IPS DF 19.7 (cell line): ENCODE results near the gene NKAIN2.
"Not testable (repeated sequence)": the region's sequence is repeated elsewhere in the genome, so short reads cannot be mapped to it uniquely, and the experiment has no call there.

Experiments used
- DNase-seq: peaks from one replicate; pipeline ENCODE4 v3.0.0-alpha.2; 2013; ENCODE audit warnings: low read depth, low spot score

Gene NKAIN2

DNA sequence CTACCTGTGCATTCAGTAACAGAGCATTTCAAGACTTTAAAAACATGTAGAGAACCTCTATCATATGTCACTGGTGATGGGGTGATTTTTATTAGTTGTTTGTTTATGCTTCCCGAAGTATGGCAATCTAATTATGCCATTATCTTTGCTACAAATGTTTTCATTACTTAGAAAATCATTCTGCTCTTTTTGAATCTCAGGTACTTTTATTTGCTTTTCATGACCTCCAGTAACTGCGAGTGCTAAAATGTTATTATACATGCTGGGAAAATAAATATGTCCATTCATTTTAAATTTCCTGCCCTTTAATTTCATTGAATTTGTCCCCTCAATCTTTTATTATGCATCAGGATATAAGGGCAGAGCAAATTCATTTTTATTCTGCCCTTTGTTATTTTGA, 515.7 kb downstream of the NKAIN2 start:
- no peak for DNase-seq

DNA sequence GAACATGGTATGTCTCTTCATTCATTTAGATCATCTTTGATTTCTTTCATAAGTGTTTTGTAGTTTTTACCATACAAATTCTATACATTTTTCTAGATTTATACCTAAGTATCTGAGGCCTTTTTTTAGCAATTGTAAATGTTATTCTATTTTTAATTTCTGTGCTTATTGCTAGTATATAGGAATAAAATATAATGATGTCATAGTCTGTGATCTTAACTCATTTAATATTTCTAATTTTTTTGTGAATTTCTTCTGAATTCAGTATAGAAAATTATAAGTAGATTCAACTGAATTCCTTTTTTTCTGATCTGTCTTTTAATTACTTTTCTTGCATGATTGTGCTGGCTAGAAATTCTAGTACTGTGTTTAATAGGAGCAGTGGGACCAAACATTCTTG, 520.6 kb downstream of the NKAIN2 start:
- DNase-seq, result no peak

DNA sequence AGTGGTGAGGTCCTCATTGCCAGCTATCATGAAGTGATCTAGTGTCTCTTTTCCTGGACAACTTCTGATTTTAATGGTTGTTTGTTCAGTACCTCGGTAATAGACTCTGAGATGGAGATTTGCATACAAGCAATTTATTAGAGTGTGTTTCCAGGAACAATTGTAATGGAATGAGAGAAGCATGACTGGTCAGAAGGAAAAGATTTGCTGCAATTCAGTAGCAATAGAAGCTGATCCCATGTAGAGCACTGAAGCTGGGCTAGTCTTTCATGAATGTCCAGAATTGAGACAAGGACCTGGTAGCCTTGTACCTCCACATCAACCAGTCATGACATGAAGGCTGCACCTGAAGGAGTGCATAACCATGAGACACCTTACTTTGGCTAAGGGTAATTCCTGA, 526.5 kb downstream of the NKAIN2 start:
- DNase-seq, result no peak

DNA sequence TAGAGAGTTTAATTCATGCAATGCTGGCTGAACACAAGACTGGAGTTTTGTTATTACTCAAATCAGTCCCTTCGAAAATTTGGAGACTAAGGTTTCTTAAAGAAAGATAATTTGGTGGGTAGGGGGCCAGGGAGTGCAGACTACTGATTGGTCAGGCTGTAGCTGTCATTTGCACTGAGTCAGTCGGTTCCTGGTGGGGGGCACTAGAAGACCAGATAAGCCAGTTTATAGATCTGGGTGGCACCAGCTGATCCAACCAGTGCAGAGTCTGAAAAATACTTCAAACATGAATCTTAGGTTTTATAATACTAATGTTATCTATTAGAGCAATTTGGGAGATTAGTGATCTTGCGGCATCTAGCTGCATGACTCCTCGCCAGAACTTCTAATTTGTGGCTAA, 530.7 kb downstream of the NKAIN2 start:
- no peak for DNase-seq

DNA sequence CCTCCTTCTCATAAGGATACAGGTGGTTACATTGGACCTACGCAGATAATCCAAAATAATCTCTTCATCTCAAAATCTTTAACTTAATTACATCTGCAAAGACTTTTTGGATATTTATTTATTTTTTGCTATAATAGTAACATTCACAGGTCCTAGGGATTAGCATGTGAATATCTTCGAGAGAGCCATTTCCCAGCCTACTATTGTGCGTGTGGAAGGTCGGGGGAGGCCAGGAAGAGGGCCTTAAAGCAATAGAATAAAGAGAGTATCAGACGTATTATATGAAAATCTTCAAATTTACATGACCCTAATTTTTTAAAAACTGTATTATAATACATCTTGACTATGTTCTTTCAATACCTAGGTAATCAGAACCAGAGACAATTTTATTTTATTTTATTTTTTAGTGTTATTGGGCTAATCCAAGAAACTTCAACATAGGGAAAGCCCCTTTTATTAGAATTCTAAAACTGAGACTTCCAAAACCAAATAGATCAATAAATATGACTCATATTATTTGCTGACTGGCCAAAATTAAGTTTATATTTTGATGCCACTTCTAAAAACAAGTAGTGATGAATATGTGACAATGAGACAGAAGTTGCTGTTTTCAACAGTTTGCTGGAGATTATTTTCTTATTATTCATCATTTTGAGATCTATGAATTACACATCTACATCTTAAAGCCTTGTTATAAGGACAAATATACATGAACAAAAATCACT, 536.1 kb downstream of the NKAIN2 start:
- DNase-seq, result no peak

DNA sequence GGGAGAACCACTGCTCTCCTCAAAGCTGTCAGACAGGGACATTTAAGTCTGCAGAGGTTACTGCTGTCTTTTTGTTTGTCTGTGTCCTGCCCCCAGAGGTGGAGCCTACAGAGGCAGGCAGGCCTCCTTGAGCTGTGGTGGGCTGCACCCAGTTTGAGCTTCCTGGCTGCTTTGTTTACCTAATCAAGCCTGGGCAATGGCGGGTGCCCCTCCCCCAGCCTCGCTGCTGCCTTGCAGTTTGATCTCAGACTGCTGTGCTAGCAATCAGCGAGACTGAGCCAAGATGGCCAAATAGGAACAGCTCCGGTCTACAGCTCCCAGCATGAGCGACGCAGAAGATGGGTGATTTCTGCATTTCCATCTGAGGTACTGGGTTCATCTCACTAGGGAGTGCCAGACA, 544.7 kb downstream of the NKAIN2 start:
- DNase-seq, result not testable (repeated sequence)

DNA sequence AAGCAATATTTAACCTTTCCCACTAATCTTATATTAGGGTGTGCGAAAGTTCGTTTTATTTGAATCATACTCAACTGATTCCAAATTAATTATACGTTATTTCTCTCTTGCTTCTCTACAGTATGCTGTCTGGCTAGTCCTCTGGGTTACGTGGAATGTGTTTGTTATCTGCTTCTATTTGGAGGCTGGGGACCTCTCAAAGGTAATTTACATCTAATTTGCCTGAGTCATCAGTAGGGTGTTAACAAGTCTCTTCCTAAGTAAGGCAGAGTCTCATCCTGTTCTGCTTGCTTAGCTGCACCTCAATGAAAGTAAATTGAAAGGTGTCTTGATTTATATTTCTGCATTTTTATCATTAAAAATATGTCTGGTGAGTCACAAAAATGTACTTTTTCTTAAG, 551.5 kb downstream of the NKAIN2 start:
- no peak for DNase-seq

DNA sequence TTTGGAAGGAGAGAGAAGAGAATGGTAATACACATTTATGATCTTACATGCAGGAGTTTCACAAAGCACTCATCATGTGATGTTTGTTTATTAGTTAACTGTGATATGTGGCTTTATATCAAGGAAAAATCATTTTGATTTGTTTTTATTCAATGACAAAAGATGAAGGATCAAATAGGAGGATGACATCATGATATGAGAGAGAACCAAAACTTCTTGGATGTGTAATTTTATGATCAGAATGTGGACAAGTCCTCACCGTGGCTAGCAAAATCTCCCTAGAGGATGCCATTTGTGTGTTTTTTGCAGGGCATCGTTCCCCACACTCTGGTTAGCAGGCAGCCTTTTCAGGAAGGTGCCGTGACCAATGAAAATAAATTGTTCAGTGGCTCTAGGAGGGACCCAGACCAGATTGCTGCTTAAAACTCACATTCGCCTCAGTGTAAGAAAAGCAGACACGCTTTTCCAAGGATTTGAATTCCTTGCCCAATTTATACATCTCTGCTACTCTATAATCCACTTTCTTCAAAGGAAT, 552.7 kb downstream of the NKAIN2 start:
- DNase-seq, result no peak

DNA sequence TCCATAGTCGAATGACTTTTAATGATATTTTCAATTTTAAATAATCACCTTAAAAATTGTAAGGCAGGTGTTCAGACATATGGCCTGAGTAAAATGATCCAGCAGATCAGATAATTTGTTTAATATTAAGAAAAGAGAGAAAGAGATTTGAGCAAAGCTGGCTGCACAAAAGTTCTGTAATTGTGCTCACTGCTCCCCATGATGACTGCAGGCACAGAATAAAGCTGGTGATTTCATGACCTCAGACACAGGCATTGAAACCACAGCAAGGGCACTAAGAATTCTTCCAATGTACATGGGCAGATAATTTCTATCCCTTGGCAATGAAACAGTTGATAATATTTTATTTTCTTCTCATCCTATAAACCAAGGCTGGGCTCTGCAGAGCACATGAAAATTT, 553.1 kb downstream of the NKAIN2 start:
- no peak for DNase-seq

DNA sequence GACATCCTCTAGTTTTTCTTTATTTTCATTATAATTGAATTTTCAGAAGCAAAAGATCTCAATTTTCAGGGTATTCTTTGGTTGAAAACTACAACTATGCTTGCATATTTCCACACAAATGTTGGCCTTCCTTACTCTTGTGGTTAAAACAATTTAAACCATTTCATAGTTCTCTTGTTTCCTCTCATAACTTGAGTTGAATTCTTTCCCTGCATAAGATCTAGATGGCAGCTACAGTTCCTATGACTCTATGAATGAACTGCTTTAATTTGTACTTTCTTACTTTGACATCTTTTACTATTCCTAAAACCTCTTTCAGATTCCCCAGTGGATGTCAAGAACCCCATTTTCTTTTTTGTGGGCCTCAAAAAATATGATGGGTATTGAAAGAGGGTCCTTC, 564.5 kb downstream of the NKAIN2 start:
- no peak for DNase-seq

DNA sequence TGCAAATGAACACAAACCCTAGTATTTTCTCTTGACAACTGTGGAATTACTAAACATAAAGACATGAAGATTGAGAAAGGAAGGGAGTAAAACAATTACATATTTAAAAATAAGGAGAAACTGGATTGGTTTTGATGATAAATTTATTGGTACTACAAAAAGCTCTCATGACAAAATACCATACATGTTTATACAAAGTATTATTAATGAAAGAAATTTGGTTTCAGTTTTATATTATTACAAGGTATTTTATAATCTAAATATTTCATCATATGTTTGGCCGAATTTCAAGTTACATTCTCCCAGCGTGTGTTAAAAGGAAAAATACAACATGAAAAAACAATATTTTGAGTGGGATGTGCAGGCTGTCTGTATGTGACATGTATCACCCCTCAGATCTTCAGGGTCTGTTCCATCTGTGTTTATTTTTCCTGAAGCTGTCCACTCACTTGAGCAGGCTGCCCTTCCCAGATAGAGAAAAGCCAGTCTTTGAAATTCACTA, 568.4 kb downstream of the NKAIN2 start:
- DNase-seq, result no peak

DNA sequence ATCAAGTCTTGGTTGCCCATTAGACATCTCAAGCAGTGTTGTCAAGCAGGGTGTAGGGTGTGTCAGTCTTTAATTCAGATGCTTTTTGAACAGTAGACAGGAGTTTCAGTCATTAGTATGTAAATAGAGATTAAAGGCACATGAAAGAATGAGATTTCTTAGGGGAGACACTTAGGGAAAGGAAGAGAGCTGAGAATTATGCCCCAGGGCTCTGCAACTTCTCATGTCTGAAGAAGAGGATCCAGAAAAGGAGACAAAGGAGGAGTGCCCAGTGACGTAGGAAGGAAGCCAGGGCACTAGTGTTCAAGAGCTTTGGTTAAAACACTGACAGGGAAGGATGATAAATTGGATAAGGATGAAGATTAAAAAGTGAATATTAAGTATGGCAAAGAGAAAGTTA, 569.7 kb downstream of the NKAIN2 start:
- no peak for DNase-seq

DNA sequence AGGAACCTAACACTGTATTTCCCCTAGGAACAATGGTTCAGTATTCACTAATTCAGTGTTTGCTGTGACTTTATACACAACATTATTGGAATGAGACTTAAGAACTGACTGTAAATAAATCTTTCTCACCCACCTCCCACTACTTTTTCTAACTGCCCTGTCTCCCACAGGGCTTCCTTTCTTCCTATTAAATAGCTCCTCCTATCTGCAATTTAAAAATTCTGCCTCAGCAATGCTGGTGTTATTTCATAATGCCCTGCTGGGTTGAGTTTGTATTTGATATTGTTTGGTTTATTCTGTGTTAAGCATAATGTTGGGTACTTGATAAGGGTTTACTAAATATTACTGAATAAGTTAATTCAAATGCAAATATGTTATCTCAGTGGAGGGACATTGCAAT, 585.5 kb downstream of the NKAIN2 start:
- no peak for DNase-seq

DNA sequence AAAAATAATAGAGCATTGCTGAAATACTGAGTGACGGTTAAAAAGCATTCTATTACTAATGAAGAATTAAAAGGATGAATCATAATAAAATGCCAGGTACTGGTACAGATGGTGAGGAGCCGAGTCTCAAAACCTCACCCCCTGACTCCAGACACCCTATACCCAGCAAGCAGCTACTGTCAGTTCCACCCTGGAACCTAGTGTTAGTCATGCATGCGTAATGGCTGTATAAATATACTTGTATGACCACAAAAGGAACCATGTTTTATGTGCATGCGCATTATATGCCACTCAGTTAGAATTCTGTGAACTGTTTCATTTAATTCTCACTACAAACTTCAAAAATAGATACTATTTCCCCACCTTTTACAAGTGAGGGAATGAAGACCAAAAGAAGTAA, 589.9 kb downstream of the NKAIN2 start:
- no peak for DNase-seq

DNA sequence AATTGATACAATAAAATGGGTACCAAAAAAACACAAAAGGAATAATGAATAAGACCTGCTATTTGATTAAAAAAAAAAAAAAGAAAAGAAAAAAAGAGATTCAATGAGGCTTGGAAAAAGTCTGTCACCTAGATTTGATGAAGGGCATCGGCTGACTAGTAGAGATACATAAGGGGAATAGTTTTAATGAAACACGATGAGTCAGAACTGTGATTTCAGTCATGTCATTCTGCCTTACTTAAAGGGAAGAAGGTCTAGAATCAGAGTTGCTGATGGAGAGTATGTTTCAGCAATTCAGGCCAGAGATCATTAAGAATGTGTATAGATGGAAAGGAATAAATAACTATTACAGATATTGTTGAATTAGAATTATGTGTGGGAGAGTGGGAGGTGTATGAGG, 592.7 kb downstream of the NKAIN2 start:
- no peak for DNase-seq

DNA sequence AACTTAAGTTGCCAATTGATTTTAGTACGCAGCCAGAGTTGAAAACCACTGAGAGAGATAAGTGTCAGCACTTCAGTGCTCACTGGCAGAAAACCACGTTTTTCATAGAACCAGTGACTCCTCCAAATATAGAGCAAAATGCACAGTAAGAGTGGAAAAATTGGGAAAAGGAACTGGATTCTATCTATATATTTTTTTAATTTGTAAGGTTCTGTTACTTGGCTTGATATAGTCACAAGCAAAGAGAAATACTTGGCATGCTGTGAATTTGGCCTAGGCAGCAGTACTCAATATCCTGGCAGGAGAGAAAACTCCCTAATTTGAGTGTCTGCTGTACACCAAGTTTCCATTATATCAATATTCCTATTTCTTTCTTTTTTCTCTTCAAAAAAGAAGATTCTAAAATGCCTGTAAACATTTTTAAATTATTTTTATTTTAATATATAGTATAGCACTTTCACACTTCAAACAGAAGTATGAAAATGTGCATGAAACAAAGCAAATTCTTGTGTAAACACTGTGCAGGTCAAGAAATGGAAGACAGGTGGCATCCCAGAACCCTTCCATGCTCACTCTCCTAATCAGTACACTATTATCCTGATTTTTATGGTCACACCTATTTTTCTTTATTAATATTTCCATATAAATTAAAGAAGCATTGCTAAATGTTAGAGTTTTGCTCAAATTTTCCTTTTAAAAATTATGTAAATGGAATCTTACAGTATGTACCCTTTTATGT, 596.8 kb downstream of the NKAIN2 start:
- no peak for DNase-seq

DNA sequence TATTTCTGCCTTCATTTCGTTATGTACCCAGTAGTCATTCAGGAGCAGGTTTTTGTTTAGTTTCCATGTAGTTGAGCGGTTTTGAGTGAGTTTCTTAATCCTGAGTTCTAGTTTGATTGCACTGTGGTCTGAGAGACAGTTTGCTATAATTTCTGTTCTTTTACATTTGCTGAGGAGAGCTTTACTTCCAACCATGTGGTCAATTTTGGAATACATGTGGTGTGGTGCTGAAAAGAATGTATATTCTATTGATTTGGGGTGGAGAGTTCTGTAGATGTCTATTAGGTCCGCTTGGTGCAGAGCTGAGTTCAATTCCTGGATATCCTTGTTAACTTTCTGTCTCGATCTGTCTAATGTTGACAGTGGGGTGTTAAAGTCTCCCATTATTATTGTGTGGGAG, 606.8 kb downstream of the NKAIN2 start:
- not testable (repeated sequence) for DNase-seq

DNA sequence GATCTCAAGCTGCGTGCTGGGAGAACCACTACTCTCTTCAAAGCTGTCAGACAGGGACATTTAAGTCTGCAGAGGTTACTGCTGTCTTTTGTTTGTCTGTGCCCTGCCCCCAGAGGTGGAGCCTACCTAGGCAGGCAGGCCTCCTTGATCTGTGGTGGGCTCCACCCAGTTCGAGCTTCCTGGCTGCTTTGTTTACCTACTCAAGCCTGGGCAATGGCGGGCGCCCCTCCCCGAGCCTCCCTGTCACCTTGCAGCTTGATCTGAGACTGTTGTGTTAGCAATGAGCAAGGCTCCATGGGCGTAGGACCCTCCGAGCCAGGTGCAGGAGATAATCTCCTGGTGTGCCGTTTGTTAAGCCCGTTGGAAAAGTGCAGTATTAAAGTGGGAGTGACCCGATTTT, 609.0 kb downstream of the NKAIN2 start:
- DNase-seq, result not testable (repeated sequence)

DNA sequence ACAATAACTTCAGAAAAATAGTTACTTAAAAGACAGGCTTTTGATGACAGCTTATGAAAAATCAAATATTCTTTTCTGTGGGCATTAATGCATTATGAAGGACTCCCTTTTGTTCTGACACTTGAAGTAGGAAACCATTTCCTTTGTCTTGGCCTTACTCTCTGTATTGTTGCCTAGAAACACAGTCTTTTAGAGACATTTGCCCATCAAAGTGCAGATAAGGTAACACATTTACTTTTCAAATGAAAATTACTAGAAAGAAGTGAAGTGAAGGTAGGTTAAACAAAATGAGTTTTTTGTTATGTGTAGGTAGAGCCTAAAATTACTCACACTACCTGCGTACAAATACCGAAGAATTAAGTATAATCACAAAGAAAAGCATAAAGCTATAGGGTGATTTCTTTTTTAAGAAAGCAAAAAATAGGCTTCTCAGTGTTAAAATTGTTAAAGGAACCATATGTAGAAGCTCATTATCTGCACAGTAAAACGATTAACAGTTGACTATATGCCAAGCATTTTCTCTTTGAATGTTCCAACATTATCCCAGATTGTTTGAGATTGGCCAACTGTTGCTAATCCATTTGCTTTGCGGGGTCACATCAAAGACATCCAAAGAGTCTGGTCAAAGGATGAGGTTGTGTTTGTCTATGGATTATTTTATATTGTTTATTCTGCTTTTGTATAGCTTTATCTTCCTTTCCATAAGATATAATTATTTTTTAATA, 616.6 kb downstream of the NKAIN2 start:
- no peak for DNase-seq

DNA sequence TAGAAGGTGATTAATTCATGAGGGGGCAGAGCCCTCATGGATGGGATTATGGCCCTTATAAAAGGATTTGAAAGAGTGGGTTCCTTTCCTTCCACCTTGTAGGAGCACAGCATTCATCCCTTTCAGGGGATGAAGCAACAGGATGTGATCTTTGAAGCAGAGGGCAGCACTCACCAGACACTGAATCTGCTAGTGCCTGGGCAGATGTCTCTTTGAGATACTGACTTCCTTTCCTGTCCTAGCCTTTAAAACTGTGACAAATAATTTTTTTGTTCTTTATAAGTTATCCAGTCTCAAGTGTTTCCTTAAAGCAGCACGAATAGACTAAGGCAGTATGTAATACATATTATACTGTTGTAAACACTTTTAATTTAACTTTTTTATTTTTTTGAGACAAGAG, 620.0 kb downstream of the NKAIN2 start:
- no peak for DNase-seq

DNA sequence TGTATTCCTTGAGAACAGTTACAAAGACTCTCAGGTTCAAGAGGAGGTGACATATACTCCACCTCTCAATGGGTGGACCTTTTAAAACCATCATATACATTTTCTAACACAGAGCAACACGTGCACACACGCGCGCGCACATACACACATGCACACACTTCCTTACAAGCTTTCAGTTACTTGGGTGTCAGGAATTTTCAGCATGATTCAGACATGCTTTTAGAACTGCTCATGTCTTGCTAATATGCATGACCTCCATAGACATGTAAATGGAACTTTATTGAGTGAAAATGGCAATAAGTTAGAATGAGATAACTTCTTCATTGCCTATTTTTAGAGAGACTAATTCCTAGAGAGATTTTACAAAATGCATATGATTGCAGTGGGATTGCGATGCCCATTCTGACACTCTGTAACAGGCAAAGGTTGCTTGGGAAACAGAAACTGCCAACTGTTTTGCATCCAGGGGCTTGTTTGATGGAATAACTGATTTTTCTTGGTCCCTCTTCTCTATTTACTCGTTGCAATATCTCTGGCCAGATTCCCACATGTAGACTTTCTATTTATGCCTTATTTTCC, 627.2 kb downstream of the NKAIN2 start:
- no peak for DNase-seq

DNA sequence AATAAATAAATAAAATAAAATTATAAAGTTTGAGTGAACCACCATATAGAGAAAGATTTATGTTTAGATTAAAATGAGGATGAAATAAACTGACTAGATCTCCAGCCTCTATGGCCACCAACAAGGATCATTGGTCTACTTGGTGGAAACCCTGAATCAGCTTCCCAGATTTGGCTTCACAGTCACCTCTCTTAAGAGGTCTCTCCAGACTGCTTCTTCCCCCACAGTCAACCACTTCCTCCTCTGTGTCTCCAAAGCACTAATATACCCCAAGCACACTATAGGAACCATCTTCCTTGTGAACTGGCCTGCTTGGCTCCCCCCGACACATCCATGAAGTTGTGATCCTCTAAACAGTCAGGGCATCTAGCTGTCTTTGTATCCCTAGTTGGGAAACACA, 629.0 kb downstream of the NKAIN2 start:
- no peak for DNase-seq
